SK-N-SH (cell line): ENCODE measurements around the gene ZNF516.

Source experiments
- EP300 ChIP-seq, 2 experiments: IDR thresholded peaks; 2 replicates each; pipeline versions ENCODE4 v1.4.0 to v1.6.1; 2012; ENCODE audit warnings: borderline replicate concordance in 1 of 2, low read depth in 1 of 2, low read length in 1 of 2
- FOXM1 ChIP-seq: IDR thresholded peaks from 2 replicates; pipeline ENCODE4 v1.4.0; 2012; ENCODE audit warnings: low read depth, mild to moderate bottlenecking
- GATA2 ChIP-seq: sonication (generic); formaldehyde crosslinking; IDR thresholded peaks from 2 replicates; pipeline ENCODE4 v1.5.0; 2020; ENCODE audit warnings: mild to moderate bottlenecking, missing genetic modification reagents
- MXI1 ChIP-seq: IDR thresholded peaks from 2 replicates; pipeline ENCODE4 v1.6.1; 2012; ENCODE audit warnings: mild to moderate bottlenecking, low read depth, low read length, improper control_type of control experiment
- RFX5 ChIP-seq: IDR thresholded peaks from 2 replicates; pipeline ENCODE4 v1.6.1; 2012; ENCODE audit warnings: mild to moderate bottlenecking, improper control_type of control experiment, low read length
- YY1 ChIP-seq: IDR thresholded peaks from 2 replicates; pipeline ENCODE4 v1.4.0; 2012; ENCODE audit warnings: low read depth, mild to moderate bottlenecking
- TF ChIP-seq, protein P1 (sequence below): fragments of 200-600 bp; sonication (generic); IDR thresholded peaks from 2 replicates; pipeline ENCODE4 v1.6.1; 2017; ENCODE audit warnings: antibody characterized with exemption, mild to moderate bottlenecking, moderate library complexity

DNA sequence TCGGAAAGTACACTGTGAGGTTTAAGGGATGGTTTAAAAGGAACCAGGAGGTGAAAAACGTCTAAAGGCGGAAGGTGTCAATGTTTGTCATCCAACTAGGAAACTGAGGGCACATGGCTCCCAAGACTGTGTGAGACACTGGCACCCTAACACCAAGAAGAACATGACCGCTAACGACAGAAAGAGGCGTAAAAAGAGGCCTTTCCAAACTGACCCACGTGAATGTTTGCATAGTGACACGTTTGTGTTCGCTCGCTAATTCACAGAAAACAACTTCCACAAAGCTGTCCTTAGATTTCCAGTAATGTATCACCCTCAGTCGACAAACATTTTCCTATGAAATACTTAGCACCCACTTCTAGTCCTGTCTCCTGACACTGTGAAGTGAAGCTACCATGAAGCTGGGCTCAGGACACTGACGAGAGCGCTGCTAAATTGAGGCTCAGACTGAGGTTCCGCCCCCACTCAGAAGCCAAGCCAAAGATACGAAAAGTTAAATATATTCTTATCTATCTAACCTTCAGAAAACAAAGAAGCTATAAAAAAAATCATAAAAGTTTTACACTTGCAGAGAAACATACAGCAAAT lies 86.5 kb downstream of the ZNF516 start:
- no peak for TF ChIP-seq FOXM1
- no peak for TF ChIP-seq MXI1
- TF ChIP-seq GATA2 (CRISPR knock-in tag) = no peak
- TF ChIP-seq, protein P1, sequence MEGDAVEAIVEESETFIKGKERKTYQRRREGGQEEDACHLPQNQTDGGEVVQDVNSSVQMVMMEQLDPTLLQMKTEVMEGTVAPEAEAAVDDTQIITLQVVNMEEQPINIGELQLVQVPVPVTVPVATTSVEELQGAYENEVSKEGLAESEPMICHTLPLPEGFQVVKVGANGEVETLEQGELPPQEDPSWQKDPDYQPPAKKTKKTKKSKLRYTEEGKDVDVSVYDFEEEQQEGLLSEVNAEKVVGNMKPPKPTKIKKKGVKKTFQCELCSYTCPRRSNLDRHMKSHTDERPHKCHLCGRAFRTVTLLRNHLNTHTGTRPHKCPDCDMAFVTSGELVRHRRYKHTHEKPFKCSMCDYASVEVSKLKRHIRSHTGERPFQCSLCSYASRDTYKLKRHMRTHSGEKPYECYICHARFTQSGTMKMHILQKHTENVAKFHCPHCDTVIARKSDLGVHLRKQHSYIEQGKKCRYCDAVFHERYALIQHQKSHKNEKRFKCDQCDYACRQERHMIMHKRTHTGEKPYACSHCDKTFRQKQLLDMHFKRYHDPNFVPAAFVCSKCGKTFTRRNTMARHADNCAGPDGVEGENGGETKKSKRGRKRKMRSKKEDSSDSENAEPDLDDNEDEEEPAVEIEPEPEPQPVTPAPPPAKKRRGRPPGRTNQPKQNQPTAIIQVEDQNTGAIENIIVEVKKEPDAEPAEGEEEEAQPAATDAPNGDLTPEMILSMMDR = no peak
- no peak for TF ChIP-seq RFX5
- no peak for TF ChIP-seq YY1
- no peak for TF ChIP-seq EP300 (IDR thresholded peaks at IDR 0.05; ENCODE audit: borderline replicate concordance in 1 of 2, low read depth in 1 of 2, low read length in 1 of 2)
